ENCODE data around the gene WFIKKN1. TPM values are rescaled to one million over a fixed set of nuclear protein-coding genes. Genes with fewer than 3 reads are reported as not detected.
A peak's percentile ranks its signal among the peaks of the same experiment; 100 is the strongest.

WFIKKN1 gene
- total RNA-seq, 2 donors from 2014 or later, result 0.45 to 0.53 TPM

- peaks cover 15% of the 10 kb centered on the region for H3K4me1 Mint-ChIP-seq
- H3K36me3 Mint-ChIP-seq (ENCODE audit: low read depth), result no peaks in the 10 kb centered on the region
- H3K27me3 Mint-ChIP-seq, result no peaks in the 10 kb centered on the region
- peak; percentile 98 for ATAC-seq (replicated peaks)
- H3K4me3 Mint-ChIP-seq, result peak overlapping the region; percentile 53
- peak overlapping the region; percentile 71 for H3K27ac Mint-ChIP-seq
- H3K9me3 Mint-ChIP-seq, result no peaks in the 10 kb centered on the region
These were observed 22.8 kb upstream of the WFIKKN1 start for GRCh38 chr16:608019-608418.

DNA sequence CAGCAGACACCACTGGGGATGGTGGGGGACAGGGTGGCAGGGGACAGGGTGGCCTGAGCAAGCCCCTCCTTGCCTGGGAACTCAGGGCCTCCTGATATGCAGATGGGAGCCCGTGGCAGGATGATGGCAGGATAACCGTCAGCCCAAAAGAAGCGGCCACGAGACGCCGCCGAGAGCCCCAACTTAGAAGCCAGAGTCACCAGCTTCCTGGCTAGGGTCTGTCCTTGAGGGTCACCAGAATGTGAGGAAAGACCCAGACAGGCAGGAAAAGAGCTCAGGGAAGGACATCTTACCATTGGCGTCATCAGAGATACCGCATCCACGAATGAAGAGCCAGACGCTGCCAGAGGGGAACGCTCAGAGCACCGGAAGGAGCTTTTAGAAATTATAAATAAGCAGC lies 21.5 kb upstream of the WFIKKN1 start:
- no peaks in the 10 kb centered on the region for H3K27me3 Mint-ChIP-seq

DNA sequence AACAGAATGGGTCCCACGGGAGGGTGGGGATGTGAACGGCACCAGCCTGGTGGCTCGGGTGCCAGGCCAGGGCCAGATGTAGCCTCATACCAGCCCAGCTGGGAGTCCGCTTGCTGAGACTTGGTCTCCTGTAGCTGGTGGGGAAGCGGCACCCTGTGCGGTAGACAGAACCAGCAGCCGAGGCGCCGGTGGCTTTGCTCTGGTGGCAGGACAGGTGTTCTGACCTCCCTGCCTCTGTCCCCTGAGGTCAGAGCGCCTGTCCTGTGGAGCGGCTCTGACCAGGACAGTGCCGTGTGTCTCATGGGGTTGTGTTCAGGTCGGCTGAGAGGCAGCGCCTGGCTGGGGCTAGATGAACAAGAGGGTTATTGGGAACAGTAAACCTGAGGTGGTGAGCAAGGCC lies 20.8 kb upstream of the WFIKKN1 start:
- ATAC-seq (replicated peaks), result no peak
- H3K9me3 Mint-ChIP-seq, result no peaks in the 10 kb centered on the region
- H3K36me3 Mint-ChIP-seq (ENCODE audit: low read depth), result no peaks in the 10 kb centered on the region
- H3K4me3 Mint-ChIP-seq, result no peak overlapping the region
- H3K27ac Mint-ChIP-seq, result no peak overlapping the region
- peaks cover 11% of the 10 kb centered on the region for H3K4me1 Mint-ChIP-seq
- no peaks in the 10 kb centered on the region for H3K27me3 Mint-ChIP-seq

More for the DNA sequence above, 21.5 kb upstream of the WFIKKN1 start:
- Mint-ChIP-seq H3K27ac (no peak overlapping the region), H3K4me1 (peaks cover 11% of the 10 kb centered on the region), H3K36me3 (ENCODE audit: low read depth) (no peaks in the 10 kb centered on the region), H3K4me3 (no peak overlapping the region), H3K9me3 (no peaks in the 10 kb centered on the region)
- ATAC-seq (replicated peaks), result no peak

- Mint-ChIP-seq H3K4me1 (peaks cover 11% of the 10 kb centered on the region), H3K27me3 (no peaks in the 10 kb centered on the region), H3K27ac (peak overlapping the region; percentile 80), H3K4me3 (peak overlapping the region; percentile 48), H3K9me3 (no peaks in the 10 kb centered on the region), H3K36me3 (ENCODE audit: low read depth) (no peaks in the 10 kb centered on the region)
- ATAC-seq (replicated peaks), result peak; percentile 51
These were observed 20.0 kb upstream of the WFIKKN1 start for GRCh38 chr16:610513-611381.

GRCh38 chr16:615122-615521 lies 15.7 kb upstream of the WFIKKN1 start:
- Mint-ChIP-seq H3K27ac (no peak overlapping the region), H3K4me1 (peaks cover 6% of the 10 kb centered on the region), H3K36me3 (ENCODE audit: low read depth) (no peaks in the 10 kb centered on the region), H3K9me3 (no peaks in the 10 kb centered on the region), H3K4me3 (no peak overlapping the region), H3K27me3 (no peaks in the 10 kb centered on the region)
- ATAC-seq (replicated peaks), result no peak

DNA sequence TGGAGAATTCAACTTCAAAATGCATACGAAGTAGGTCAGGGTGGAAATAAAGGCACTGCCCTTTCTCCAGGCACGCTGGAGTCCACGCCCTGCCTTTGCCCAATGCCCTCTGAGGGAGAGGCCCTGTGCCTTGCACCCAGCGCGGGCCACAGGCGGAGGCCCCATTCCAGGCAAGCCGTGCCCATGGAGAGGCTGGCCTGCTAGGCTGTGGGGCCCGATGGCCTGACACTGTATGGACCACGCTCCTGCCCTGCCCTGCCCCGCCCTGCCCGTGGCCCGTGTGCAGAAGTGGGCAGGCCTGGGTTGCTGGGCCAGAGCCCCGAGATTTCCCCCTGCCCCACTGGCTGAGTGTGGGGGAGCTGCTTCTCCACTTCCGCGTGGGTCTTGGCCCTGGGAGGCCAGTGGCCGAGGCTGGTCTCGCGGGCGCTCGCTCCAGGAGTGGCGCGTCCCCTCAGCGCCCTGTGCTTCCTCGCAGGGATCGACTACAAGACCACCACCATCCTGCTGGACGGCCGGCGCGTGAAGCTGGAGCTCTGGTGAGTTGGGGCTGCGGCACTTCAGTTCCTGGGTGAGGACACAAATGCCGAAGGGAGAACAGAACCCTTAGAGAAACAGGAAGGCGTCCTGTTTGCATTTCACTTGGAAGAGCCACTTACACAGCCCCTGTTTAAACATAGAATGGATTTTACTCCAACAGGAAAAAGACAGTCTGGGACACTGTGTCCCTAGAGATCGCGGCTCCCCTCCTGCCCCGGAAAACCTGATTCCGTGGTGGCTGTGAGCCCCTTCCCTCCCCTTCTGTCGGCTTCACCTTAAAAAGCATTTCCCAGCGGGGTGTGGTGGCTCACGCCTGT lies 13.8 kb upstream of the WFIKKN1 start:
- no peak overlapping the region for H3K4me3 Mint-ChIP-seq
- H3K36me3 Mint-ChIP-seq (ENCODE audit: low read depth), result no peaks in the 10 kb centered on the region

GRCh38 chr16:617855-618254 lies 12.9 kb upstream of the WFIKKN1 start:
- ATAC-seq (replicated peaks), result no peak
- Mint-ChIP-seq H3K9me3 (no peaks in the 10 kb centered on the region), H3K27ac (no peak overlapping the region), H3K4me1 (no peaks in the 10 kb centered on the region), H3K4me3 (no peak overlapping the region), H3K27me3 (no peaks in the 10 kb centered on the region), H3K36me3 (ENCODE audit: low read depth) (no peaks in the 10 kb centered on the region)

More for the DNA sequence above, 13.8 kb upstream of the WFIKKN1 start:
- no peak overlapping the region for H3K27ac Mint-ChIP-seq
- ATAC-seq (replicated peaks), result no peak
- H3K4me1 Mint-ChIP-seq, result no peaks in the 10 kb centered on the region
- no peaks in the 10 kb centered on the region for H3K9me3 Mint-ChIP-seq
- no peaks in the 10 kb centered on the region for H3K27me3 Mint-ChIP-seq

DNA sequence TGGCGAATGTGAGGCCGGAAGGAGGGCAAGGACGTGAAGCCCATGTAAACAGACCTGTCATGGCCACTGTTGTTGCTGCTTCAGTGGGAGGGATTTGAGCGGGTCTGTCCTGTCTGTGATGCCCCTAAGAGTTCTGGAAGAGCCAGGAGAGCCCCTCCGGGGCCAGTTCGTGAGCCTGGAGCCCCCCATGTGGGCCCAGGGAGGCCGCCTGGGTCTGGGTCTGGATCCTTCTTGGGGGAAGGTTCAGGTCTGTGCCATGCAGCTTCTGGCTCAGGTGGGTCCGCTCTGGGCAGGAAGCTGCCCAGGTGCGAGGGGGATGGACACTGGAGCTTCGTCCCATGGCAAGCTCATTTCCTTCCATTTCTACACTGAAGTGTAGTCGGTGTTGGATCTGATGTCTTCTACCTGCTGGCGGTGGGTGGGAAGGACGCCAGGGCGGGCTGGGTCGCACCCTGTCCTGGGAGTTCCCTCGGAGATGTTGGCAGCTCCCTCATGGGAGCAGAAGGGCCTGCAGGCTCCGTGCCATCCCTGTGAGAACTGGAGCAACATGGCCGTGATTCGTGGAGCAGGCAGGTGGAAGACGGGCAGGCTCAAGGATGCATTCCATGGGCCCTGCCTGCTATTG lies 11.2 kb upstream of the WFIKKN1 start:
- Mint-ChIP-seq H3K36me3 (ENCODE audit: low read depth) (no peaks in the 10 kb centered on the region), H3K4me3 (no peak overlapping the region), H3K9me3 (no peaks in the 10 kb centered on the region), H3K4me1 (no peaks in the 10 kb centered on the region), H3K27ac (no peak overlapping the region), H3K27me3 (no peaks in the 10 kb centered on the region)
- no peak for ATAC-seq (replicated peaks)

DNA sequence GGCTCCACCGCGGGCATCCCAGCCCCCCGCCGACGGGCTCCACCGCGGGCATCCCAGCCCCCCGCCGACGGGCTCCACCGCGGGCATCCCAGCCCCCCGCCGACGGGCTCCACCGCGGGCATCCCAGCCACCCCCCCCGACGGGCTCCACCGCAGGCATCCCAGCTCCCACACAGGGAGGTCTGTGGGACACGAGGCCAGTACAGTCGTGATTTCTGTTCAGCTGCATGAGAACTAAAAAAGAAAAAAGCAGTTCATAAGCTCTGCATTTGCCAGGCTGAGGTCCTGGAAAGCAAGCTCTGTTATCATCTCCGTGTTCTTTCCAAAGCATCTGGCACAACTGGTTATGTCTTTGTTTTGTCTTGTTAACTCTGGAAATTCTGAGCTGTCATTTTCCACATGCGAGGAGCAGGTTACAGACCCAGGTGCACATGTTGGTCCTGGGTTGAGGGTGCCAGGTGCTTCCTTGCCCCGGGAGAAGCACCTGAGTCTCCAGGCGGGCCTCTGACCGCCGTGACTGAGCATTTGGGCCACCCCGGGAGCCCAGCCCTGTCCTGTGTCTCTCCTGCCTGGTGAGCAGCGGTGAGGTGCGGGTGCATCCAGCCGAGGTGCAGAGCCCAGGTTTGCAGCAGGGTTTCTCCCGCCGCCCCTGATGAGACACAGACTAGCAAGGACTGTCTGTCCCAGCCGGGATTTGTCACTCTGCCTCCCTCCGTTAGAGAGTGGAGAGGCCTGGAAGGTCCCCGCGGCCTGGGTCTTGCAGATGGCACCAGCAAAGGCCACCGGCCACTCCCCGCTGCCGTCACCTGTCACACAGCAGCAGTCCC lies 9.9 kb upstream of the WFIKKN1 start:
- Mint-ChIP-seq H3K4me3 (no peak overlapping the region), H3K27ac (no peak overlapping the region), H3K9me3 (no peaks in the 10 kb centered on the region), H3K4me1 (no peaks in the 10 kb centered on the region), H3K27me3 (no peaks in the 10 kb centered on the region), H3K36me3 (ENCODE audit: low read depth) (no peaks in the 10 kb centered on the region)
- no peak for ATAC-seq (replicated peaks)

DNA sequence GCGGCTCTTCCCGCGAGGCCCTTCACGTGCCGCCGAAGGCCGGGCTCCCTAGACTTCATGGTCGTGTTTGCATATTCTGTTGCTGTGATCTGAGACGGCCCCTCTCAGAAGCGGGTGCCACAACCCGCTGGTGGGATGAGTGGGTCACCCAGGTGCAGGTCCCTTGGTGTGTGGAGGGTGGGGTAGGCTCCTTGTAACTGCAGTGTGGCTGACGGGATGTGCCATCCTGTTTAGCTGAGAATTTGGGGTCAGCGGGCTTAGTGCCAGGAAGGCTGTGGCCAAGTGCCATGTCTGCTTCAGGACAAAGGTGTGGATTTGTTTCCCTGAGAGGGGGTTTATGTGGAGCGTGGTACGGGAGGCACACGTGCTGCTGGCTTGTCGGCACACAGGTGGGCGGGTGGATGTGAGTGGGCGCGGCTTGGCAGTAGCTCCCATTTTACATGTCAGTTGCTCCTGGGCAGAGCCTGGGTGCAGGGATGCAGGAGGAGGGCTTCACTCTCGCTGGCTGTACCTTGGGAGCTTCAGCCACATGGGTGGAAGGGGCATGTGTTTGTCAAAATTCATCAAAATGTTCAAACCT lies 9.2 kb upstream of the WFIKKN1 start:
- no peak for ATAC-seq (replicated peaks)
- H3K36me3 Mint-ChIP-seq (ENCODE audit: low read depth), result no peaks in the 10 kb centered on the region
- H3K4me3 Mint-ChIP-seq, result no peak overlapping the region
- H3K27me3 Mint-ChIP-seq, result no peaks in the 10 kb centered on the region
- no peak overlapping the region for H3K27ac Mint-ChIP-seq
- no peaks in the 10 kb centered on the region for H3K4me1 Mint-ChIP-seq
- no peaks in the 10 kb centered on the region for H3K9me3 Mint-ChIP-seq

DNA sequence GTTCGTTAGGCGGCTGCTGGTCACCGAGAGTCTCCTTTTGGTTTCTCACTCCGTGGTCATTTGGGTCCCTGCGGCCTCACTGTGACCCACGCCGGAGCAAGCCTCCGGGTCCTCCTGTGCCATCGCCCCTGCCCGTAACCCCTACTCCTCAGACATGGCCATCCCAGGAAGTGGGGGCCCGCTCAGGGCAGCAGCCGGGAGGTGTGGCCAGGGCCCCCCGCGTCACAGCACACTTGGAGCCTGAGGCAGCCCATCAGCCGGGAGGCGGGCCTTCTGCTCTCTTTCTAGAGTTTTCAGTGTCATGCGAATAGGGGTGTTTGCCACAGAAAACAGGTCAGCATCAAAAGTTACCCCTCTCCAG lies 7.9 kb upstream of the WFIKKN1 start:
- Mint-ChIP-seq H3K9me3 (no peaks in the 10 kb centered on the region), H3K4me1 (no peaks in the 10 kb centered on the region), H3K27me3 (no peaks in the 10 kb centered on the region), H3K4me3 (no peak overlapping the region), H3K36me3 (ENCODE audit: low read depth) (no peaks in the 10 kb centered on the region), H3K27ac (no peak overlapping the region)
- ATAC-seq (replicated peaks), result no peak

- no peaks in the 10 kb centered on the region for H3K9me3 Mint-ChIP-seq
- H3K4me1 Mint-ChIP-seq, result no peaks in the 10 kb centered on the region
- H3K36me3 Mint-ChIP-seq (ENCODE audit: low read depth), result no peaks in the 10 kb centered on the region
- H3K27me3 Mint-ChIP-seq, result no peaks in the 10 kb centered on the region
- ATAC-seq (replicated peaks), result no peak
- H3K27ac Mint-ChIP-seq, result no peak overlapping the region
- no peak overlapping the region for H3K4me3 Mint-ChIP-seq
These were observed 6.2 kb upstream of the WFIKKN1 start for GRCh38 chr16:624526-625070.

GRCh38 chr16:625117-625976 lies 5.4 kb upstream of the WFIKKN1 start:
- Mint-ChIP-seq H3K36me3 (ENCODE audit: low read depth) (no peaks in the 10 kb centered on the region), H3K27ac (no peak overlapping the region), H3K27me3 (no peaks in the 10 kb centered on the region), H3K9me3 (no peaks in the 10 kb centered on the region), H3K4me1 (no peaks in the 10 kb centered on the region), H3K4me3 (no peak overlapping the region)
- no peak for ATAC-seq (replicated peaks)
